Measurements from ENCODE around the gene NECTIN4.
A peak's percentile ranks its signal among the peaks of the same experiment; 100 is the strongest.

NECTIN4 gene

GRCh38 chr1:161054232-161054631, 35.1 kb downstream of the NECTIN4 start:
- TF ChIP-seq CTCF (IDR thresholded peaks at IDR 0.05; ENCODE audit: low read depth, low read length): no peak
- H3K4me3 ChIP-seq (ENCODE audit: low read depth, low read length): no peak overlapping the region

- H3K4me3 ChIP-seq (ENCODE audit: low read depth, low read length): no peak overlapping the region
- no peak for TF ChIP-seq CTCF (IDR thresholded peaks at IDR 0.05; ENCODE audit: low read depth, low read length)
Measured at GRCh38 chr1:161052899-161053298, 36.5 kb downstream of the NECTIN4 start.

- no peak for TF ChIP-seq CTCF (IDR thresholded peaks at IDR 0.05; ENCODE audit: low read depth, low read length)
- H3K4me3 ChIP-seq (ENCODE audit: low read depth, low read length): no peak overlapping the region
Measured at GRCh38 chr1:161051219-161051618, 38.1 kb downstream of the NECTIN4 start.

DNA sequence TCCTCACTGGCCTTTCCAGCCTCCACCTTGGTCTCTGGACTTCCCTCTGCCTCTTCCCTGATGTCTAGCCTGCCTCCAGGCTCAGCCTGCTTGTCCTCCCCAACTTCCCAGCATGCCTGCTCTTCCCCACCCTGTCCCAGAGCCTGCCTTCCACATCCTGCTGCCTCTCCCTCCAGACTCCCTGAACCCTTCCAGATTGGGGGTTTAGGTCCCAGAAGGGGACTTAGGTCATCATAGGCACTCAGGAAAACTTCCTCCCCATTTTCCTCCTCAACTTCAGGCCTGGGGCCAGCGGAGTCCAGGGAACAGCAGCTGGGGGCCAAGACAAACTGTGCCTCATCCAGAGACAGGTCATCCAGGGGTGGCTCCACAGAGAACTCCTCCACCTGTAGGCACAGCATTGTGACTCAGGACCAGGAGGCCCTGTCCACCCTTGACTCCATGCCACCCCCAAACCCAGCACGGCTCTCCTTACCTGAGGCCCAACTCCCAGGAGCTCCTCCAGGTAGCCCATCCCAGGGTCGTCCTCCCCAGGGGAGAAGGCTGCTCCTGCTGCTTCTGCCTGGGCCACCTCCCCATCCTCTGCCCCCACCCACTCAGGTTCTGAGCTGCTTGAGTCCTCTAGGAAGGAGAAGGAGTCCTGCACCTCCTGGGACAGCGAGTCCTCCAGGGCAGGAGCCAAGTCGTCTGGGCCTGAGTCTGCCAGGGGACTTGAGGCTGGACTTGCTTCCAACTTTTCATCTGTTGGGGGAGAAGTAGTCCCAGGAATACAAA, 40.2 kb downstream of the NECTIN4 start:
- H3K4me3 ChIP-seq (ENCODE audit: low read depth, low read length): no peak overlapping the region
- no peak for TF ChIP-seq CTCF (IDR thresholded peaks at IDR 0.05; ENCODE audit: low read depth, low read length)

DNA sequence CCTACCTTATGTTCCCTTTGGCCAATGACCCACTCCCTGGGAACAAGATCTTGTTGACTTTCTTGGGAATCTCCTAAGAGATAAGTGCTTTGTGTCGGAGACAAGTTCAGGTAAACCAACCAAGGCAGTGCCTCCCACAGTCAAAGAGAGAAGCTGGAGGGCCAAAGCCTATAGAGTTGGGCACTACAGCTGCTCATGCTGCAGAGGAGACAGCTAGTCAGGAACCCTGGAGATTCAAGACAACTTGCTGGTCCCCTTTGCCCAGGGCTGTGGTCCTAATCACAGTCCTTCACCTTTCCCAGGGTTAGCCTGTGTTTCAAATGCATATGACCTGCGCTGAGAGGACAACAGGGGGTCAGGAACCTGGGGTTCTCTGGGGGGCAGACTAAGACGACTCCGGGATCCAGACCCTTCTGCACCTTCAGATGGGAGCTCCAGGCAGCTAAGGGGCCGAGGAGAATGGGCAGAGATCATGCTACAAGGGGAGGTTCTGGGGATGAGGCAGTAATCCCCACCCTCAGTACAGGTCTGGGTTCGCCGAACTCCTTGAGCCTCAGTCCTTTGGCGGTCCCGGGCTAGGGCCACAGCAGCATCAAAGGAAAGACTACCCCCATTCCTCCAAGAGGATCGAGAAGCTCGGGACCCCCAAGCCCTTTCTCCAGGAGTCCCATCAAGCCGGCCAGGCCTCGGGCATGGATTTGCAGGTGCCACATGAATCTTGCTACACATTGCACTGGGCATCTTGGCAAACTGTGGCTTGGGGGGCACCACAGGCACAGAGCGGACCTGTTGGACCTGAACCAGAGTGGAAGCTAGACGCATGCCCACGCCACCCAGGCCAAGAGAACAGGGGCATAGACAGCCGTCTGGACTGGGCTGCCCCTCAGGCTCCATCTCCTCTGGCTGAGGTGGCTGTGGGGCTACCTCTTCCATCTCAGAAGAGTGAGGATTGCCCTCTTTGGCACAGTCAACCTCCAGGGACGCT, 41.6 kb downstream of the NECTIN4 start:
- TF ChIP-seq CTCF (IDR thresholded peaks at IDR 0.05; ENCODE audit: low read depth, low read length): no peak
- H3K4me3 ChIP-seq (ENCODE audit: low read depth, low read length): no peak overlapping the region

GRCh38 chr1:161046605-161047228, 42.6 kb downstream of the NECTIN4 start:
- peak overlapping the region; percentile 91 for H3K4me3 ChIP-seq (ENCODE audit: low read depth, low read length)
- no peak for TF ChIP-seq CTCF (IDR thresholded peaks at IDR 0.05; ENCODE audit: low read depth, low read length)

Measured in WI38 (cell line).